ENCODE results near the gene SLC2A10.

SLC2A10 gene

GRCh38 chr20:46709459-46710152, at the start of gene SLC2A10:
TSS of gene SLC2A10 (plus strand) at chr20:46709649. CDS start at chr20:46709737, 88 bp downstream.
- Histone ChIP-seq H3K4me3 (ENCODE audit: low read depth, low read length) (peak within 1 kb of the TSS; percentile 72), H3K36me3 (ENCODE audit: control insufficient read depth, insufficient read depth, low read length) (no peaks in the 10 kb centered on the region), H3K27me3 (ENCODE audit: control insufficient read depth, insufficient read depth, low read length) (peaks cover 4% of the 10 kb centered on the region; the same call in 1 of the 2 replicates), H3K4me1 (ENCODE audit: control insufficient read depth, insufficient read depth, low read length) (peaks cover 20% of the 10 kb centered on the region), H3K9me3 (ENCODE audit: control insufficient read depth, insufficient read depth, low read depth, low read length) (peaks cover 13% of the 10 kb centered on the region), H3K27ac (ENCODE audit: low read depth, low read length) (peak within 1 kb of the TSS; percentile 40; the same call in 1 of the 2 replicates), H3K9ac (ENCODE audit: low read length) (peak within 1 kb of the TSS; percentile 78)

- Histone ChIP-seq H3K9ac (ENCODE audit: low read length) (no peak overlapping the region), H3K27me3 (ENCODE audit: control insufficient read depth, insufficient read depth, low read length) (no peaks in the 10 kb centered on the region), H3K4me3 (ENCODE audit: low read depth, low read length) (no peak overlapping the region), H3K27ac (ENCODE audit: low read depth, low read length) (no peak overlapping the region), H3K36me3 (ENCODE audit: control insufficient read depth, insufficient read depth, low read length) (0 out of 2 replicates have a peak, but pooled peaks cover 2% of the 10 kb centered on the region), H3K9me3 (ENCODE audit: control insufficient read depth, insufficient read depth, low read depth, low read length) (peaks cover 9% of the 10 kb centered on the region; the same call in 1 of the 2 replicates), H3K4me1 (ENCODE audit: control insufficient read depth, insufficient read depth, low read length) (no peaks in the 10 kb centered on the region; the same call in 1 of the 2 replicates)
Measured at GRCh38 chr20:46660487-46660886, 49.0 kb upstream of the SLC2A10 start.

- Histone ChIP-seq H3K9me3 (ENCODE audit: control insufficient read depth, insufficient read depth, low read depth, low read length) (peaks cover 9% of the 10 kb centered on the region; the same call in 1 of the 2 replicates), H3K27me3 (ENCODE audit: control insufficient read depth, insufficient read depth, low read length) (no peaks in the 10 kb centered on the region), H3K9ac (ENCODE audit: low read length) (no peak overlapping the region), H3K4me3 (ENCODE audit: low read depth, low read length) (no peak overlapping the region), H3K4me1 (ENCODE audit: control insufficient read depth, insufficient read depth, low read length) (no peaks in the 10 kb centered on the region; the same call in 1 of the 2 replicates), H3K36me3 (ENCODE audit: control insufficient read depth, insufficient read depth, low read length) (0 out of 2 replicates have a peak, but pooled peaks cover 2% of the 10 kb centered on the region), H3K27ac (ENCODE audit: low read depth, low read length) (no peak overlapping the region)
Measured at GRCh38 chr20:46661659-46662058, 47.8 kb upstream of the SLC2A10 start.

- Histone ChIP-seq H3K4me3 (ENCODE audit: low read depth, low read length) (no peak overlapping the region), H3K4me1 (ENCODE audit: control insufficient read depth, insufficient read depth, low read length) (no peaks in the 10 kb centered on the region), H3K27ac (ENCODE audit: low read depth, low read length) (no peak overlapping the region), H3K9ac (ENCODE audit: low read length) (no peak overlapping the region), H3K9me3 (ENCODE audit: control insufficient read depth, insufficient read depth, low read depth, low read length) (peaks cover 9% of the 10 kb centered on the region; the same call in 1 of the 2 replicates), H3K36me3 (ENCODE audit: control insufficient read depth, insufficient read depth, low read length) (0 out of 2 replicates have a peak, but pooled peaks cover 2% of the 10 kb centered on the region), H3K27me3 (ENCODE audit: control insufficient read depth, insufficient read depth, low read length) (no peaks in the 10 kb centered on the region)
Measured at GRCh38 chr20:46663531-46663930, 45.9 kb upstream of the SLC2A10 start.

- Histone ChIP-seq H3K27me3 (ENCODE audit: control insufficient read depth, insufficient read depth, low read length) (no peaks in the 10 kb centered on the region), H3K9me3 (ENCODE audit: control insufficient read depth, insufficient read depth, low read depth, low read length) (peaks cover 15% of the 10 kb centered on the region), H3K4me1 (ENCODE audit: control insufficient read depth, insufficient read depth, low read length) (no peaks in the 10 kb centered on the region), H3K4me3 (ENCODE audit: low read depth, low read length) (no peak overlapping the region), H3K27ac (ENCODE audit: low read depth, low read length) (no peak overlapping the region), H3K9ac (ENCODE audit: low read length) (no peak overlapping the region), H3K36me3 (ENCODE audit: control insufficient read depth, insufficient read depth, low read length) (peaks cover 9% of the 10 kb centered on the region)
Measured at GRCh38 chr20:46665602-46666001, 43.8 kb upstream of the SLC2A10 start.

- no peak overlapping the region for H3K9ac ChIP-seq (ENCODE audit: low read length)
- H3K4me1 ChIP-seq (ENCODE audit: control insufficient read depth, insufficient read depth, low read length), result no peaks in the 10 kb centered on the region
- H3K27me3 ChIP-seq (ENCODE audit: control insufficient read depth, insufficient read depth, low read length), result no peaks in the 10 kb centered on the region
- no peak overlapping the region for H3K4me3 ChIP-seq (ENCODE audit: low read depth, low read length)
- peaks cover 13% of the 10 kb centered on the region for H3K36me3 ChIP-seq (ENCODE audit: control insufficient read depth, insufficient read depth, low read length)
- no peak overlapping the region for H3K27ac ChIP-seq (ENCODE audit: low read depth, low read length)
- H3K9me3 ChIP-seq (ENCODE audit: control insufficient read depth, insufficient read depth, low read depth, low read length), result peaks cover 17% of the 10 kb centered on the region
Measured at GRCh38 chr20:46666306-46666705, 43.1 kb upstream of the SLC2A10 start.

GRCh38 chr20:46666818-46667515, 42.5 kb upstream of the SLC2A10 start:
- no peak overlapping the region for H3K9ac ChIP-seq (ENCODE audit: low read length)
- H3K36me3 ChIP-seq (ENCODE audit: control insufficient read depth, insufficient read depth, low read length), result peaks cover 13% of the 10 kb centered on the region
- no peaks in the 10 kb centered on the region for H3K4me1 ChIP-seq (ENCODE audit: control insufficient read depth, insufficient read depth, low read length)
- H3K27ac ChIP-seq (ENCODE audit: low read depth, low read length), result no peak overlapping the region
- peaks cover 22% of the 10 kb centered on the region for H3K9me3 ChIP-seq (ENCODE audit: control insufficient read depth, insufficient read depth, low read depth, low read length)
- H3K27me3 ChIP-seq (ENCODE audit: control insufficient read depth, insufficient read depth, low read length), result no peaks in the 10 kb centered on the region
- H3K4me3 ChIP-seq (ENCODE audit: low read depth, low read length), result no peak overlapping the region

- peaks cover 11% of the 10 kb centered on the region for H3K36me3 ChIP-seq (ENCODE audit: control insufficient read depth, insufficient read depth, low read length)
- no peaks in the 10 kb centered on the region for H3K27me3 ChIP-seq (ENCODE audit: control insufficient read depth, insufficient read depth, low read length)
- peaks cover 8% of the 10 kb centered on the region for H3K4me1 ChIP-seq (ENCODE audit: control insufficient read depth, insufficient read depth, low read length)
- H3K4me3 ChIP-seq (ENCODE audit: low read depth, low read length), result no peak overlapping the region
- H3K9ac ChIP-seq (ENCODE audit: low read length), result no peak overlapping the region
- no peak overlapping the region for H3K27ac ChIP-seq (ENCODE audit: low read depth, low read length)
- peaks cover 33% of the 10 kb centered on the region for H3K9me3 ChIP-seq (ENCODE audit: control insufficient read depth, insufficient read depth, low read depth, low read length)
Measured at GRCh38 chr20:46670228-46670584, 39.2 kb upstream of the SLC2A10 start.

GRCh38 chr20:46670585-46671584, 38.6 kb upstream of the SLC2A10 start:
- H3K27me3 ChIP-seq (ENCODE audit: control insufficient read depth, insufficient read depth, low read length), result no peaks in the 10 kb centered on the region
- H3K9ac ChIP-seq (ENCODE audit: low read length), result no peak overlapping the region
- peaks cover 8% of the 10 kb centered on the region for H3K4me1 ChIP-seq (ENCODE audit: control insufficient read depth, insufficient read depth, low read length)
- peaks cover 11% of the 10 kb centered on the region for H3K36me3 ChIP-seq (ENCODE audit: control insufficient read depth, insufficient read depth, low read length)
- H3K27ac ChIP-seq (ENCODE audit: low read depth, low read length), result no peak overlapping the region
- peaks cover 33% of the 10 kb centered on the region for H3K9me3 ChIP-seq (ENCODE audit: control insufficient read depth, insufficient read depth, low read depth, low read length)
- no peak overlapping the region for H3K4me3 ChIP-seq (ENCODE audit: low read depth, low read length)

- no peak overlapping the region for H3K27ac ChIP-seq (ENCODE audit: low read depth, low read length)
- no peaks in the 10 kb centered on the region for H3K27me3 ChIP-seq (ENCODE audit: control insufficient read depth, insufficient read depth, low read length)
- H3K4me1 ChIP-seq (ENCODE audit: control insufficient read depth, insufficient read depth, low read length), result peaks cover 8% of the 10 kb centered on the region
- H3K36me3 ChIP-seq (ENCODE audit: control insufficient read depth, insufficient read depth, low read length), result peaks cover 11% of the 10 kb centered on the region
- H3K9me3 ChIP-seq (ENCODE audit: control insufficient read depth, insufficient read depth, low read depth, low read length), result peaks cover 33% of the 10 kb centered on the region
- no peak overlapping the region for H3K4me3 ChIP-seq (ENCODE audit: low read depth, low read length)
- no peak overlapping the region for H3K9ac ChIP-seq (ENCODE audit: low read length)
Measured at GRCh38 chr20:46671866-46672542, 37.4 kb upstream of the SLC2A10 start.
